Activated CD4-positive, alpha-beta T cell treated with anti-CD3 and anti-CD28 coated beads, Interleukin-2, amount 10 ng/mL, durations not matched to agents 7 days and 5 days (primary cell): ENCODE measurements around the gene TENM4. TPM values are rescaled to one million over a fixed set of nuclear protein-coding genes. Genes with fewer than 3 reads are reported as not detected.
A peak's percentile ranks its signal among the peaks of the same experiment; 100 is the strongest.

ENCODE experiments used
- CTCF ChIA-PET: fragments of 350-600 bp; sonication (Branson Sonifier 250); formaldehyde crosslinking; loops from one replicate; lab custom pipeline; 2021; ENCODE audit warnings: antibody characterized with exemption; lab: Charles Lee
- POLR2A ChIA-PET: fragments of 350-600 bp; sonication (Branson Sonifier 250); formaldehyde crosslinking; loops from one replicate; lab custom pipeline; 2021; ENCODE audit warnings: antibody characterized with exemption; lab: Charles Lee
- DNase-seq: peaks from one replicate; pipeline ENCODE4 v3.0.0-alpha.2; 2020
- H3K27ac Mint-ChIP-seq: one replicate; pipeline ENCODE4 v1.8.0; 2021; ENCODE audit warnings: mild to moderate bottlenecking, moderate library complexity, mixed read lengths
- H3K27me3 Mint-ChIP-seq: one replicate; pipeline ENCODE4 v1.8.0; 2021; ENCODE audit warnings: mixed read lengths
- H3K36me3 Mint-ChIP-seq: one replicate; pipeline ENCODE4 v1.8.0; 2021; ENCODE audit warnings: low read depth, mixed read lengths
- H3K4me1 Mint-ChIP-seq: one replicate; pipeline ENCODE4 v1.8.0; 2021; ENCODE audit warnings: mixed read lengths
- H3K4me3 Mint-ChIP-seq: one replicate; pipeline ENCODE4 v1.8.0; 2021; ENCODE audit warnings: mild to moderate bottlenecking, moderate library complexity, mixed read lengths
- H3K9me3 Mint-ChIP-seq: one replicate; pipeline ENCODE4 v1.8.0; 2021; ENCODE audit warnings: mixed read lengths
- total RNA-seq, 2 experiments: library from RNA; stranded (reverse); gene quantifications; one replicate each; pipeline ENCODE4 v1.2.3, GENCODE V29; 2021

Gene TENM4
- total RNA-seq, 2 experiments from 2014 or later, result not detected

DNA sequence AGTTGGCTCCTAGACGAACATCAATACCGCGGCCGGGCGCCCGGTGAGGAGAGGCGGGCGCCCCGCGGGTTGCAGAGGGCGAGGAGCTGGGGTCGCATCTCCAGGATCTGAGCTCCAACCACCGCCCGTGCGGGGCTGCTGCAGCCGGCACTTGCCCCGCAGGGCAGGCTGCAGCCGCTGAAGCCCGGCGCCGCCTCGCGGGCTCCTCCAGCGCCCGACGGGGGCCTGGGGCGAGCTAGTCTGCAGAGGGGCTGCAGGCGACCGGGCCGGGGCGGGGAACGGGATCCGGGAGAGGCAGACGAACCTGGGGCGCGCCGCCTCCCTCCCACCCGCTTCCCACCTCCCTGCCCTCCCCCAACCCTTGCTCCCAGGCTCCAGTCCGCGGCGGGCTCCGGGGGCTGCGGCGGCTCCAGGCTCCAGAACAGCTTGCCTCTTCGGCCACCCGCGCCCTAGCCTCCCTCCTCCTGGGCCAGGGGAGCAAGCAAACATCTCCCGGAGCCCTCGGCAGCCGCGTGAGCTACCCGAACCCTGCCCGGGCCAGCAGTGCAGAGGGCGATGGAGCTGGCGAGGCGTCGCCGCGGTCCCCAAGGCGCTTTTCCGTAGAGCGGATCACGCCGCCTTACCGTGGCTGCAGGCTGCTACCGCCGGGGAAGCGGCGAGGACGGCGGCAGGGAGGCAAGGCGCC, 802 bp downstream of the TENM4 start:
- no peak for DNase-seq
- CTCF ChIA-PET, result no interaction called here

DNA sequence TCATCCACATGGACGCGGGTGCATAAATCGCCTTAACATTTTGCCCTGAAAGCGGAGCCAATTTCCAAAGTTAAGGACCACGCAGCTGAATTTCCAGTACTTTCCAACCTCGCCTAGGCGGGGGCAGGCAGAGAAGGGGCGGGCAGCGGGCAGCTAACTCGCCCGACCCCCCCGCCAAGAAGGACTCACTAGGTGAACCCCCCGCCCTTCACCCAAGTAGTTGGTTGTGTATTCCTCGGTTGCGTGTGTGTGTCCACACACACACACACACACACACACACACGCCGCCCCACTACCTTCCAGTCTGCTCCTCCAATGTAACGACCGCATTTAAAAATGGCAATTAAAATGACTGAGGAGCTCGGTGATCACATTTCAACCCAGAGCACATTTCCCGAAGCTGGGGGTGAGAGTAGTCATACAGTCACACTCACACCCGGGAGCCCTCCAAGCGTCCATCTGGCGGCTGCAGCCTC, 1.4 kb downstream of the TENM4 start:
- H3K36me3 Mint-ChIP-seq, result no peaks in the 10 kb centered on the region
- no peak overlapping the region for H3K27ac Mint-ChIP-seq
- ChIA-PET POLR2A (no interaction called here), CTCF (no interaction called here)
- H3K9me3 Mint-ChIP-seq, result no peaks in the 10 kb centered on the region
- no peak overlapping the region for H3K4me3 Mint-ChIP-seq
- H3K4me1 Mint-ChIP-seq, result peaks cover 8% of the 10 kb centered on the region
- DNase-seq, result no peak
- peaks cover 78% of the 10 kb centered on the region for H3K27me3 Mint-ChIP-seq

More for the DNA sequence above, 802 bp downstream of the TENM4 start:
- POLR2A ChIA-PET, result no interaction called here
- Mint-ChIP-seq H3K36me3 (no peaks in the 10 kb centered on the region), H3K27me3 (peaks cover 74% of the 10 kb centered on the region), H3K4me3 (no peak overlapping the region), H3K27ac (no peak overlapping the region), H3K4me1 (peaks cover 8% of the 10 kb centered on the region), H3K9me3 (no peaks in the 10 kb centered on the region)

DNA sequence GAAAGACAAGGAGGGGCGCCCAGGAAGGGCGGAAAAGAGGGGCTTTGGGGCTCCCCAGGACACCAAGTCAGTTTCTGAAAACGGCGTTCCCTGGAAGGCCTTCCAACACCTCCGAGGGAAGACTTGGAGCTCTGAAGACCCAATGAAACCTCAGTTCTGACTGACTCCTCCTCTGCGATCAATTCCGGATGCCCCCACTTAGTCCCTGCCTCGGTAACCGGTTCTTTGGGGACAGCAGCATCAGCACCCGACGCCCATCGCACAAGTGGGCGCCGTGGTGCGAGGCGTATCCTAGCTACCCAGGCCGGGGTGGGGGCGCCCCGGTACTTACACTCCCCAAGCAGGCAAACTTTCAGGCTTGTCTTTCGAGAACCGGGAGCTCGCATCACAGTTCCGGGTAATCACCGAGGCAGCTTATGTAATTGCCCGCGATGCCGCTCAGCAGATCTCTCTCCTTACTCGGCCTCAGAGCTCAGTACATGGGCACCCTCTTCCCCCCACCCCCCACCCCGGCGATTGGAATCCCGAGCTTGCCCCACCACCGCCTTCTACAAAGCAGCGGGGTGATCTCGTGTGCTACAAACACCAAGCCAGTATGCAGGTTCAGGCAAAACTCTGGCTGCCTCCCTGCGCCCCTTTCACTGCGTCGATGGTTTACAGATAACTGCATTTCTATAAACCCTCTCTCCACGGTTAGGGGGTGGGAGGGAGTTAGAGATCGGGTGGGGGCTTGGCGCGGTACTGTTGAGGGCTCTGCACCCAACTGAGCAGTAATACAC, 2.0 kb downstream of the TENM4 start:
- CTCF ChIA-PET, result no interaction called here
- no peak for DNase-seq
- no peaks in the 10 kb centered on the region for H3K9me3 Mint-ChIP-seq

DNA sequence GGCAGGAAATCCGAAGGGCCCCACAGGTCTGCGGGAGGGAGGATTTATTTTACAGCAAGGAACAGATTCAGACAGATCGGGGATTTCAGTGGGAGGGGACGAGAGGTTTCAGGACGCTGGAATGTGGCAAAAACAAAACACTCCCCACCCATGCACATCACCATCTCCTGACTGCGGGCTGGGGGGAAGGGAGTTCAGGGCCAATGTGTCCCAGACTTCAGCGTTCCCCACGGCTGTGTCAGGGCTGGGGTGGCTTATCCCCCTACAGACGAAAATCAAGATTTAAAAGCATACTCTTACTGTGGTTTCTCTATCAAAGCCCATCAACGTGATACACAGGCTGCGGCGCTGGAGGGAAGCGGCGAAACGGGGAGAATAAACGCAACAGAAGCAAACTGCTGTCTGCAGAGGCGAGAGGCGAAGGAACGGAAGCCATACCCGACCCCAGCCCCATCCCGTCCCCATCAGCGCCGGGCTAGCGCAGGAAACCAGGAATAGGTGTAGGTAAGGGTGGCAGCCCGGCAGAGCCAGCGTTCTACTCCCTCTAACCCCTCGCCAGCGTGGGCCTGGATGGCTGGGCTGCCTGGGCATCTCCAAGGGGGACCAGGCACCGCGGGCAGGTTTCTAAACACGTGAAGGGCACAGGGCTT, 2.7 kb downstream of the TENM4 start:
- POLR2A ChIA-PET, result no interaction called here
- Mint-ChIP-seq H3K4me1 (peaks cover 8% of the 10 kb centered on the region), H3K9me3 (no peaks in the 10 kb centered on the region), H3K27me3 (peaks cover 77% of the 10 kb centered on the region), H3K36me3 (no peaks in the 10 kb centered on the region), H3K4me3 (no peak overlapping the region), H3K27ac (peak overlapping the region; percentile 36)
- DNase-seq, result no peak
- CTCF ChIA-PET, result no interaction called here

More for the DNA sequence above, 2.0 kb downstream of the TENM4 start:
- Mint-ChIP-seq H3K27ac (no peak overlapping the region), H3K4me3 (no peak overlapping the region), H3K4me1 (peaks cover 8% of the 10 kb centered on the region), H3K36me3 (no peaks in the 10 kb centered on the region), H3K27me3 (peaks cover 79% of the 10 kb centered on the region)
- POLR2A ChIA-PET, result no interaction called here

DNA sequence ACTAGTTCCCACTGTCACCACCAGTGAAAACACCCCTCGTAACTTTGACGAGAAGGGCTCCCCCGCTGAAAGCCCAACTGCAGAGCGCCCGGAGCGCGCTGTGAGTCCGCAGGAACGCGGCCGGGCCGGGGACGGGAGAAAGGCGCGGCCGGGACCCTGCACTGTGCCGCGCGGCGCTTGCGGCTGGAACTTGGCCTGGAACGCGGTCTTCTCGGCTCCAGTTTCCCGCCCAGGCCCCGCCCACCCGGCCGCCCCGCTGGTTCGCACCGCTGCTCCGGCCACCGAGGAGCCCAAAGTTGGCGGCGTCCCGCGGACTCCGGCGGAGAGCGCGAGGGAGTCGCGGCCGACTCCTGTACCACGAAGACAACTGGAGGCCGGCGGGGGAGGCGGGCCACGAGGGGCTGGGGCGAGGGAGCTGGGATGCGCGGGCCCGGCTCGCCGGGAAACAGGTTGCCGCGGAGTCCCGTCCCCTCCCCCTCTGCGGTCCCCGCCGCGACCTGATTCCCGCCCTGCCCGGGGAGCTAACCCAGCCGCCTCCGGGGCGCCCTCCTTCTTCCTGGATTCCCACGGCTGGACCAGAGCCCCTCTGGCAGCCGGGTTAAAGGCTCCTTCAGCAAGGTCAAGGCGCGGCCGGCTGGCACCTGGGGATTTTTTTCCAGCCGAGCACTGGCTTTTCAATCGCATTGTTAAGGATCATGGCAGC, 3.4 kb downstream of the TENM4 start:
- Mint-ChIP-seq H3K36me3 (no peaks in the 10 kb centered on the region), H3K27ac (peak overlapping the region; percentile 50), H3K4me1 (peaks cover 8% of the 10 kb centered on the region), H3K27me3 (peaks cover 71% of the 10 kb centered on the region), H3K9me3 (no peaks in the 10 kb centered on the region), H3K4me3 (no peak overlapping the region)
- no peak for DNase-seq
- ChIA-PET CTCF (no interaction called here), POLR2A (no interaction called here)

DNA sequence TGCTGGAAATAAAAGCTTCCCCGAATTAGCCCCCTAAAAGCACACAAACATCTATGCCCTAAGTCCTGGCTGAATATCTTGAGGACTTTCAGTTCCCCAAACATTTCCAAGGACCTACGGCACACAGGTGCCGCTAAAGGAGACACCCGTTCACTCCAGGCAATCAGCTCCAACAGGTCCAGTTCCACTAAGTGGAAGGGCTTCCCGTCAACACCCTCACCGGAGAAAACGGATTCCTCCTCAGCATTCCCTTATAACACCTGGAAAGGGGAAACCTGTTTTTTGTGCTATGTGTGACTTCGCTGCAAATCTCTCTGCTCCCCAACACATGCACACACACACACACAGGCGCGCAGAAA, 3.9 kb downstream of the TENM4 start:
- POLR2A ChIA-PET, result no interaction called here
- Mint-ChIP-seq H3K27ac (peak overlapping the region; percentile 50), H3K9me3 (no peaks in the 10 kb centered on the region), H3K27me3 (peaks cover 67% of the 10 kb centered on the region), H3K36me3 (no peaks in the 10 kb centered on the region), H3K4me1 (peaks cover 8% of the 10 kb centered on the region), H3K4me3 (no peak overlapping the region)
- CTCF ChIA-PET, result no interaction called here
- DNase-seq, result no peak

DNA sequence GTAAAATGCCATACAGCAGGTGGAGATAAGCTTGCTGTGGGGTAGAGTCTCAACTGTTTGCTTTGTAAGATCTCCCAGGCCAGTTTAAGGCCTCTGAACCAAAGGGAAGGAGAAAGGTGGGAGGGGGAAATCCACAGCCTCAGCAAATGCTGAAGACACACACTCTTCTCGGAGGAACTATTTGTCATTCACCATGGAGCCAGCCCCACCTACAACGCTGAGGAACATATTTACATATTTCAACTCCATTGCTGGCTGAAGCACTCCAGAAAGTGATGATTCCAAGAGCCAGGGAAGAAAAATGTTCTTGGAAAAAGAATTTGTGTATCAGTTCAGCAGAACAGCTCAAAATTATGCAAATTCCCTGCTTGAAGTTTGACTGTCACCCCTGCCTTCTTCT, 6.5 kb downstream of the TENM4 start:
- Mint-ChIP-seq H3K4me1 (peaks cover 3% of the 10 kb centered on the region), H3K4me3 (no peak overlapping the region), H3K27ac (no peak overlapping the region), H3K9me3 (no peaks in the 10 kb centered on the region), H3K36me3 (no peaks in the 10 kb centered on the region), H3K27me3 (peaks cover 52% of the 10 kb centered on the region)
- ChIA-PET POLR2A (no interaction called here), CTCF (no interaction called here)
- DNase-seq, result no peak

DNA sequence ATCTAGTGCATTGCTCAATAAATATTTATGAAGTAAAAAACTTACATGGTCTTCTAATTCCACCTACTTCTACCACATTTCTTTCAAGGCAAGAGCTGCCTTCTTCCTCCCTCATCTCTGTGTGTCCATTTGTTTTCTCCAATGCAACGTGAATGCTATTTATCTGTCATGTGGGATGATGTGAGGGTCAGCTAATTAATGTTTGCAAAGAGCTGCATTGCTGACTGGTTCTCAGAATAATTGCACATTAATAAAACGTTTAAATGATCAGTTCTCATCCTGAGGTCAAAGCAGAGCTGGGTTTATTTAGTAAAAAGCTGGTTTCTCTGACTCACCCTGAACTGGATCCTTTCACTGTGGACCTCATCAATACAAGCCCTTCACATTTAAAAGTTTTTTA, 8.7 kb downstream of the TENM4 start:
- H3K9me3 Mint-ChIP-seq, result no peaks in the 10 kb centered on the region
- H3K36me3 Mint-ChIP-seq, result no peaks in the 10 kb centered on the region
- H3K4me1 Mint-ChIP-seq, result peaks cover 3% of the 10 kb centered on the region
- CTCF ChIA-PET, result no interaction called here
- no peak for DNase-seq
- H3K27me3 Mint-ChIP-seq, result peaks cover 37% of the 10 kb centered on the region
- POLR2A ChIA-PET, result no interaction called here
- no peak overlapping the region for H3K27ac Mint-ChIP-seq
- H3K4me3 Mint-ChIP-seq, result no peak overlapping the region

DNA sequence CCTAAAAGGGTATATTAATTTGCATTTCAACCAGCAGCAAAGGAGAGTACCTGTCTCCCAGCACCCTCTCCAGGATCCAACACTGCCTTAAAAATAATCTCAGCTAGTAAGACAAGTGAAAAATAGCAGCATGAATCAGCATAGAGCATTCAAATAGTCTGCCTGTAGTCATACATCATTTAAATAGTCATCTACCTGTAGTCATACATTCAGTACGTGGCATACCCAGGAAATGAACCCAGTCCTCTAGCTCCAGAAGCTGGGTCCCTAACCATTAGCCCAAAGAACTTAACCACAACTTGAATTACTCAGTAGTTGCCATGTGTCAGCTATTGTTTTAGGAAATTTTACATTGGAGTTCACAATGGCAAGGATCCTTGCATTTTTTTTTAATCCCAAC, 9.3 kb downstream of the TENM4 start:
- POLR2A ChIA-PET, result no interaction called here
- Mint-ChIP-seq H3K9me3 (no peaks in the 10 kb centered on the region), H3K4me3 (no peak overlapping the region), H3K36me3 (no peaks in the 10 kb centered on the region), H3K27ac (no peak overlapping the region), H3K4me1 (no peaks in the 10 kb centered on the region), H3K27me3 (peaks cover 31% of the 10 kb centered on the region)
- CTCF ChIA-PET, result no interaction called here
- no peak for DNase-seq

DNA sequence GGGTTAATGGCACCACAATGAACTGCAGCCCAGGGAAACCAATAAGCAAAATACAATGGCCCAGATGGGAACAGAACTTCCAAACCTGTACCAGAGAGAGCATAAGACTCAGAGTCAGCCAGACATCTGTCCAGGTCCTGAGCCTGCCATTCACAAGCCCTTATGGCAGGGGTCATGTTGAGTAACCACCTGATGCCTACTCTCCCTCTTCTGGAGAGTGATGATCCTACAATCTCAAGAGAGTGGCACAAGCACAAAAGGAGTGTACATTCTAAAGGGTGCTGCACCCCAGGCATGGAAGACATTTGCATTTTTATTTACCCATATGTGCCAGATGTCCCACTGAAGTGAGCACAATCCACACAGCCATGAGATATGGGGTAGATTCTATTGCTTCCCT, 10.6 kb downstream of the TENM4 start:
- H3K27me3 Mint-ChIP-seq, result peaks cover 19% of the 10 kb centered on the region
- POLR2A ChIA-PET, result no interaction called here
- no peak overlapping the region for H3K27ac Mint-ChIP-seq
- no peak for DNase-seq
- H3K4me1 Mint-ChIP-seq, result no peaks in the 10 kb centered on the region
- H3K36me3 Mint-ChIP-seq, result no peaks in the 10 kb centered on the region
- H3K9me3 Mint-ChIP-seq, result no peaks in the 10 kb centered on the region
- CTCF ChIA-PET, result no interaction called here
- H3K4me3 Mint-ChIP-seq, result no peak overlapping the region

DNA sequence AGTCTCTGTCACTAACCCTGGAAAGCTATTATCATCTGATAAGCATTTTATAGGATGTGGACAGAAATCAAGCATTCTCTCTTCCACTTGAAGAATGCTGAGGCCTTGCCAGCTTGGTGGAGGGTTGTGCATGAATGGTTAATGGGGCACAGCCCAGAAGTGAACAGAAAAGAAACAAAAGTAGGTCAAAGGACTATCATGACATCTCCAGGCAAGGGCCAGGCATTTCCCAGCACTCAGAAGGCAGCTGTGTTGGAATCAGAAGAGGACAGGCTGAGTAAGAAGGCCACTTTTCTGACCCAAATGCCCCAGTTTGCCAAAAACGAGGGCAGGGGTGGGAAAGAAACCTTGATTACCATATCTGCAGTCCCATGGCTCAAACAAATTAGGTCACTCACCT, 12.4 kb downstream of the TENM4 start:
- Mint-ChIP-seq H3K27ac (no peak overlapping the region), H3K4me3 (no peak overlapping the region), H3K9me3 (no peaks in the 10 kb centered on the region), H3K36me3 (no peaks in the 10 kb centered on the region), H3K27me3 (peaks cover 7% of the 10 kb centered on the region), H3K4me1 (no peaks in the 10 kb centered on the region)
- CTCF ChIA-PET, result no interaction called here
- DNase-seq, result no peak
- POLR2A ChIA-PET, result no interaction called here

DNA sequence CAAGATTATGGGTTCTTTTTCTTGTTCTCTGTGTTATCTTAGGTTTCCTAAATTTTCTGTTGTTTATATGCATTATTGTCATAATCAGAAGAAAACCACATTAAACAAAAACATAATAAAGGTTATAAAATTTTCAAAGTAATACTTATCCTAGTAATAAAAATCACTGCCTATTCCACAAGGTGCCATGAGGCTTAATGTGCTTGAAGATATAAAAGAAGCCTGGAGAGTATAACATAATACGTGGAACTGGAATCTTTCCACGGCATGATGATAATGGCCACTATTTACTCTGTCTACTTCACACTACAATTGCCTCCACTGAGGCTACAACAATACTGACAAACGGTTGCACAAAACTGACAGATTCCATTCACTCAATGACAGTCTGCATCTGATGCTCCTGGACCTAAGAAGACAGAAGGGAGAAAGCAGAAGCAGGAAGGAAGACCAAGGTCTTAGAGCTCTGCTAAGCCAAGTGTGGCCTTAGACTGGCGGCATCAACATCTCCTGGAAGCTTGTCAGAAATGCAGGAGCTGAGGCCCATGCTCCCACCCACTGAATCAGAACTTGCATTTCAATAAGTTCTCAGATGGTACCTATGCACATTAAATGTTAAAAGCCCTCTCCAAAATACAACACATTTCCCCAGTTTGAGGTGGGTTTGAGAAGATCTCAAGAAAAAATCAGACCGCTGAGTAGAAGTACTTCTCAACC, 13.1 kb downstream of the TENM4 start:
- POLR2A ChIA-PET, result no interaction called here
- Mint-ChIP-seq H3K4me3 (no peak overlapping the region), H3K27ac (no peak overlapping the region), H3K4me1 (no peaks in the 10 kb centered on the region), H3K36me3 (no peaks in the 10 kb centered on the region), H3K27me3 (peaks cover 3% of the 10 kb centered on the region), H3K9me3 (no peaks in the 10 kb centered on the region)
- no peak for DNase-seq
- CTCF ChIA-PET, result no interaction called here
